NCI-H2107 treated with DMSO at 0.1 percent for 48 hours (cell line): ENCODE data around the gene HNRNPM.
"Not testable (repeated sequence)": the region's sequence is repeated elsewhere in the genome, so short reads cannot be mapped to it uniquely, and the experiment has no call there.

Source experiments
- DNase-seq: peaks from one replicate; lab custom pipeline; 2025; ENCODE audit not compliant: unreplicated experiment; lab: John Stamatoyannopoulos, UW

The HNRNPM gene

DNA sequence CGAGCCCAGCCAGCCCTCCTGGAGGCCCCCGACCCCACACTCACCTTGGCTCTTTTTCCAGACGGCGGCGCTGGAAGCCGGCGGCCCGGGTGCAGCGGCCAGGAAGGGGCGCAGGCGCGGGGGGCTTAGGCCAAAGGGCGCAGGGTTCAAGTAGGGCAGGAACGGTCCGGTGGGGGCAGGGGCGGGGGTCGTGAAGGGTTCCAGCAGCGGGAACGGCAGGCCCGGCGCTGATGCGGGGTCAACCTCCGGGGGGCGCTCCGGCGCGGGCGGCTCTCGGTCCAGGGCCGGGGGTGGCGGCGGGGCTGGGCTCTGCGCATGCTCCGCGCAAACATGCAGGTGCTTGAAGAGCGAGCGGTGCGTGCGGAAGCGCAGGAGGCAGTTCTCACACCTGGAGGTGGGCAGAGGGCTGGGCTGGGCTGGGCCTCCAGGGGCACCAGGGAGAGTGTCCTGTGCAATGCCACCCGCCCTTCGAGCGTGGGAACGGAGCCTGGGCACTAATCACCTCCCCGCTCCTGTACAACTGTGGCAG, 66.9 kb downstream of the HNRNPM start:
- DNase-seq, result no peak

DNA sequence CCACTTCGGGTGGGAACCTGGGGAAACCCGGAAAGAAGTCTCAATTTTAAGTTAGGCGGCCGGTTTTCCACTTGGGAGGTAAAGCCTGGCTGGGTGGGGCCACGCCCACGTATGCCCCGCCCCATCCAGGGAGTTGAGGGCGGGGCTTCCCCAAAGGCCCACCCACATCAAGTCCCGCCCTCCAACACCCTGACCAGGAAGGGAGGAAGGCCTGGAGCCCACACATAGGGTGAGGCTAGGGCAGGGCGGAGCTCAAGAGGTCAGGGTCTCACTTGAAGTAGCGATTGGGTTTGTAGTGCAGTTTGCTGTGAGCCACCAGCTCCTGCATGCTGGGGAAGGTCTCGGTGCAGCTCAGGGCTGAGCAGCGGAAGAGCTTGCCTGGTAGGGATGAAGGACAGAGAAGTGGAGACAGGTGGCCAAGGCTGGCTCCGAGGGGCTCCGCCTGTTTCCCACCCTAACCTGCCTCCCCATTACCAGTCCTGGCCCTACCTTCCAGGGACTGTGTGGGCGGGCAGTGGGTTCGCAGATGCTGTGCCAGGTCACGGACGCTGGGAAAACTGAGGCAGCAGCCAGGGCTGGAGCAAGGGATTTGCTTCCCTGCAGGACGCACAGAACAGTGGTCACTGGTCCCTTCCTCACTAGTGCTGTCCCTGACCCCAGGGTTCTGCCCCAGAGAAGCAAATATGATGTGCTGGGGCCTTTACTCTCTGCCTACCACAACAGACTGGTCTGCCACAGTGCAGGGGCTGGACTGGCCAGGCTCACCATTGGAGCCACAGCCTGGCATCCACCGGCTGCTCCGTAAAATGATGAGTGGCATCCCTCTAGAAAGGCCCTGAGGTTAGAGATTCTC, 67.6 kb downstream of the HNRNPM start:
- no peak for DNase-seq

DNA sequence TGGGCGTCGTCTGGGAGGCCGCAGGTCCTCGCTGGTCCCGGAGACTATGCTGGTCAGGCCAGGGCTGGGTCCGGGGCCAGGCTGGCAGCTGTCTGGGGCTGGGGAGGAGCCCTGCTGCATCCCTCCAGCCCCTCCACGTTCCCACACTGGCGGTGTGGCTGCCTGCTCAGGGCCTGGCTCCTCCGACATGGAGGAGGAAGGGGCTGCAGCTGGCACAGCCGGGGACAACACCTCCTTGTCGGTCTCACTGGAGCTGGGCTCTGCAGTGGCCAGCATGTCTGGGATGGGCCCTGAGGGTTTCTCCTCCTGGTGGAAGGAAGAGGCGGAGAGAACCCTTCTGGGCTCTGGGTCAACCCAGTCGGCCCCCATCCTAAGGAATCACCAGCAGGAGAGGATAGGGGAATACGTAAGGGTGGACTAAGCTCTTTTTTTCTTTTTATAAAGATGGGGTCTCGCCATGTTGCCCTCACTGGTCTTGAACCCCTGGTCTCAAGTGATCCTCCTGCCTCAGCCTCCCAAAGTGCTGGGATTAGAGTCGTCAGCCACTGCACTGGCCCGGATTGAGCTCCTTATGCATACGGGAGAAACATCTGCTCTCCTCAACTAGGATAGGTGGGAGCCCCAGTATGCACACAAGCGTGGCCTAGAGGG, 68.4 kb downstream of the HNRNPM start:
- DNase-seq, result no peak

DNA sequence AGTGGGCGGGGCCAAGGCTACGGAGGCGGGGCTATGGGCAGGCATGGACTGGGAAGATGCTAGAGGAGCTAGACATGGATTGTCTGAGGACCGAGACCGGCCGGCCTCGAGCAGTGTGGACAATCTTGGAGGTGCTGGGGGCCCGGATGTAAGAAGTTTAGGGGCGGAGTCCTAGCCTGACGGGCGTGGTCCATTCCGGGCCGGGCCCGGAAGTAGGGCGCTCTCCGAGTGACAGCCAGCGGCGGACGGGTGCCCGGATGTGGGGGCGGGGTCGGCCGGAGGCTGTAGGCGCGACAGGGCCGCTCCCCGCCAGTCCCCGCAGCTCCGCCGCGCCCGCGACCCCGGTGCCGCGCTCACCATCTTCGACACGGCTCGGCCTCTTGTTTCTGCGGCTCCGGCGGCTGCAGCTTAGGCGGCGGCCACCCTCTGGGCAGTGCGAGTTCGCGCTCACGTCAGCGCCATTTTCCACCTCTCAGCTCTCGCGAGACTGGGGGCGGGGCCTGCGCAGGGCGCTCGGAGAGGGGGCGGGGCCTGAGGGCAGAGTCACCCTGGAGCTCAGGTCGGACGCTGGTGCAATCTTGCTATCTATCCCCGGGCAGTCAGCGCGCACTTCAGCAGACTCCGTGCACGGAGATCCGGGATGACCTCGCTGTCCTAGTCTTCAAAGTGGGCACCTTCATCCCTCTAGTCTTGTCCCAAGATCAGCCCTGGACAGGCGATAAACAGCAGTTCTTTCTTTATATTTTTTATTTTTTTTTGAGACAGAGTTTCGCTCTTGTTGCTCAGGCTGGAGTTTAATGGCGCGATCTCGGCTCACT, 69.1 kb downstream of the HNRNPM start, which contains the start of gene ZNF414:
Gene ZNF414, minus strand, starts transcription at position 481 of the 818 bp plus-strand sequence. Its CDS starts 121 bp downstream, at position 360.
- DNase-seq, result peak; percentile 78

DNA sequence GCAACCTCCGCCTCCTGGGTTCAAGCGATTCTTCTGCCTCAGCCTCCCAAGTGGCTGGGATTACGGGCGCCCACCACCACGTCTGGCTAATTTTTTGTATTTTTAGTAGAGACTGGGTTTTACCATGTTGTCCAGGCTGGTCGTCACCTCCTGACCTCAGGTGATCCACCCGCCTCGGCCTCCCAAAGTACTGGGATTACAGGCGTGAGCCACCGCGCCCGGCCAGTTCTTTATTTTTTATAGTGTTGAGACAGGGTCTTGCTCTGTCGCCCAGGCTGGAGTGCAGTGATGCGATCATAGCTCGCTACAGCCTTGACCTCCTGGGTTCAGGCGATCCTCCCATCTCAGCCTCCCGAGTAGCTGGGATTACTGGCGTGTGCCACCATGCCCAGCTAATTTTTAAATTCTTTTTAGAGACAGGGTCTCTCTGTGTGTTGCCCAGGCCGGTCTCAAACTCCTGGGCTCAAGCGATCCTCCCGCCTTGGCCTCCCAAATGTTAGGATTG, 69.8 kb downstream of the HNRNPM start:
- DNase-seq, result not testable (repeated sequence)

DNA sequence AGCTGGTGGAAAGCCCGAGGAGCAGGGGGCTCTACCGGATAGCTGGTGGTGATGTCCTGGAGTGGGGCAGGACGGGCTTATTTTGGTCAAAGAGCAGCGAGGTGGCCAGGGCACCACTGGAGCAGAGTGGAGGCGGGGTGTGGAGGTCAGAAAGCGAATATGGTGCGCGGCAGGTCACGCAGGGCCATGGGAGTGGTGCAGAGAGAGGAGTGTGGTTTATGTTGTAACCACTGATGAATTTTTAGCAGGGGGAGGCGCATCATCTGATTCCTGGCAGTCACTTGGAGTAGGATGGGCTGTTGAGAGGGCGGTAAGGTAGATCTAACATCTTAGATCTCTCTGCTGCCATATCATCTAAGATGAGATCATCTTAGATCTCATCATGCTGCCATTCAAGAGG, 70.5 kb downstream of the HNRNPM start:
- DNase-seq, result no peak

DNA sequence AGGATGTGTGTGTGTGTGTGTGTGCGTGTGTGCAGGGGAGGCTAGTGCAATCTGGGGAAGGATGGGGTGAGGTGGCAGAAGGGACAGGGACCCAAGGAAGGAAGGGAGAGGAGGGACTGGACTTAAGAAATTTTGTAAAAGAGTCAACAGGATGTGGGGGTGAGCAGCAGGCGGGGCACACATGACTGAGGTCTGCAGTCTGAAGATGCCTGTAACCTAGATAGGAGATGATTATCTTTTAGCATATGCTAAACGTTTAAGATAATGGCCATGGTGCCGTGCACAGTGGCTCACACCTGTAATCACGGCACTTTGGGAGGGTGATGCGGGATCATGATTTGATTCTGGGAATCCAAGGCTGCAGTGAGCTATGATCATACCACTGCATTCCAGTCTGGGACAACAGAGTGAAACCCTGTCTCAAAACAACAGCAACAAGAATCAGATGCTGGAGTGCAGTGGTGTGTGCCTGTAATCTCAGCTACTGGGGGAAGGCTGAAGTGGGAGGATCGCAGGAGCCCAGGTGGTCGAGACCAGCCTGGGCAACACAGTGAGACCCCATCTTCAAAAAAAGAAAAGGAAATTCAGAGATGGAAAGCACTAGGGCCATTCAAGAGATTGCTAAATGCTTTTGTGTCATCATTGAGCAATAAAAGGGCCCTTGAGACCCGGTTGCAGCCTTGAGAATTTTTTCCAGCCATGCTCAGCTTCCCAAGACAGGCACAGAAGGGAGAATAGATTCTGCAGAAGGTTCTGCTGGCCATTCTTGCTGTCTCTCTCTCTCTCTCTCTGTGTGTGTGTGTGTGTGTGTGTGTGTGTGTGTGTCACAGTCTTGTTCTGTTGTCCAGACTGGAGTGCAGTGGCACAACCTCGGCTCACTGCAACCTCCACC, 73.0 kb downstream of the HNRNPM start:
- DNase-seq, result no peak

DNA sequence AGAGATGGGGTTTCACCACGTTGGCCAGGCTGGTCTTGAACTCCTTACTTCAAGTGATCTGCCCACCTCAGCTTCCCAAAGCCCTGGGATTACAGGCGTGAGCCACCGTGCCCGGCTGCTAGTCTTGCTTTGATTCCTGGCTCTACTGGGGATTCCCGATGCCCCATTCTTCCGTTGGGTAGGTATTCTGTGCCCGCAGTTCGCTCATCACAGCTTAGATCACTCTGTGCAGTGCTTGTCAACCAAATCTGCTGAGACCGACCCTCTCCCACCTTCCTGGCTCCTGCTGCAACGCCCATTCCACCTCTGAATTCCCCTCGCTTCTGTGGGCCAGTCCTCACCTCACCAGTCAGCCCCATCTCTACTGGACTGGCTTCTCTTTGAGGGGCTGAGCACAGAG, 73.8 kb downstream of the HNRNPM start:
- DNase-seq, result no peak

DNA sequence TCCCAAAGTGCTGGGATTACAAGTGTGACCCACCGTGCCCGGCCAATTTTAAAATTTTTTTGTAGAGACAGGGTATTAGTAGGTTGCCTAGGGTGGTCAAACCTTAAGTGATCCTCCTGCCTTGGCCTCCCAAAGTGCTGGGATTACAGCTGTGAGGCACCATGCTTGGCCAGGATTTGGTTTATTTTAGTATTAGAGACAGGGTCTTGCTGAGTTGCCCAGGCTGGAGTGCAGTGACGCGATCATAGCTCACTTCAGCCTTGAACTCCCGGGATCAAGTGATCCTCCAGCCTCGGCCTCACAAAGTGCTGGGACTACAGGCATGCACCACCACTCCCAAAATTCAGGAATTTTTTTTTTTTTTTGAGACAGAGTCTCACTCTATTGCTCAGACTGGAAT, 74.6 kb downstream of the HNRNPM start:
- no peak for DNase-seq

DNA sequence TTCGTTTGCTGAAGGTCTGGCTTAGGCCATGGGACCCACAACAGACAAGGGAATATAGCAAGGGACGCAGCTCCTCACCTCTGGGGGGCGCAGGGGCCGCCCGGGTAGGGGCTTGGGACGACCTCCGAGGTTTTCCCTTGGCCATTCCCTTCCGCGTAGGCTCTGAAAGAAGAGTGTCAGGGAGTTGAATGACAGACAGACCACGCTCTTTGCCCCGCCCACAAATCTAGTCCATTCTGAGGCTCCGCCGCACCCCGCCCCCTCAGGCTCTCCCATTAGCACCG, 80.6 kb downstream of the HNRNPM start:
- no peak for DNase-seq

DNA sequence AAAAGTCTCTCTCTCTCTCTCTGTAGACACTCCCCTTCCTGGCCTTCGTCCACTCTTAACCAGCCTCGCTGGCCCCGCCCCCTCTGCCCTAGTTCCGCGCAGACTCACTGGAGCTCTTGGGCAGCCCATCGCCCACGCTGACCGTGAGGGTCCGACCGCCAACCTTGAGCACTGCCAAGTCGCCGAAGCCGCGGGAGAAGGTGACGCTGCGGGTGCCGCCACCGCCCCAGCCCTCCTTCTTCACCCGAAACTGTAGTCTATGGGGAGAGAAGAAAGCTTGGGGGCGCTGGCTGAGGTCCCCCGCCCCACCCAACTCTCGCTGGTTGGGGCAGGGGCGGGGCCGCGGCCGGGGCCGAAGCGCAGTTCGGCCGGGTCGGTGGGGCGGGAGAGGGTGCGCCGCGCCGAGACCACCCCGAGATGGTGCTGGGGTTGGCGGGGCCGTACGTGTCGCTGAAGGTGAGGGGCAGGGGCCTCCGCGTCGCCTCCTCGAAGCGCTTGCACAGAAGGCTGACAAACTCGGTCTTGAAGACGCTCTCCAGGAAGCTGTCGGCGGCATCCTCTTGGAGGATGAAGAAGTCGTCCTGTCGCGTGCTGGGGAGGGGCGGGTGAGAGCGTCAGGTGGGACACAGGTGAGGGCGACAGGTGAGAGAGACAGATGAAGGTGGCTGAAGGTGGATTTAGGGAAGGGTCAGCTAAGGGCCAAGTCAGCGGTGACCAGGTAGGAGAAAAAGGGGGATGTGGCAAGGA, 81.7 kb downstream of the HNRNPM start:
- DNase-seq, result no peak

DNA sequence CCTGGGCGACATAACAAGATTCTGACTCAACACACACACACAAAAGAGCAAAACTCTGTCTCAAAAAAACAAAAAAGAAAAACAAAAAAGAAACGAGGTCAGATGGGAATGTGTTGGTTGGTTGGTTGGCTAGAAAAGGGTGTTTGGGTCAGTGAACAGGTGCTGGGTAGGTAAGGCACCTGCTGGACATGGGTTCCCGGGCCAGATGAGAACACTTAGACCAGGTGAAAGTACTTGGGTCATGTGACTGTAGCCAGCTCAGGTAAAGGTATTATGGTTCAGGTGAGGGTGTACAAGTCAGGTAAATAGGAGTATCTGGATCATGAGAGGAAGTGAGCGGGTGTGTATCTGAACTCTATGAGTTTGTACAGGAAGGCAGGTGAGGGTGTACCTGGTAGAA, 83.7 kb downstream of the HNRNPM start:
- DNase-seq, result no peak

DNA sequence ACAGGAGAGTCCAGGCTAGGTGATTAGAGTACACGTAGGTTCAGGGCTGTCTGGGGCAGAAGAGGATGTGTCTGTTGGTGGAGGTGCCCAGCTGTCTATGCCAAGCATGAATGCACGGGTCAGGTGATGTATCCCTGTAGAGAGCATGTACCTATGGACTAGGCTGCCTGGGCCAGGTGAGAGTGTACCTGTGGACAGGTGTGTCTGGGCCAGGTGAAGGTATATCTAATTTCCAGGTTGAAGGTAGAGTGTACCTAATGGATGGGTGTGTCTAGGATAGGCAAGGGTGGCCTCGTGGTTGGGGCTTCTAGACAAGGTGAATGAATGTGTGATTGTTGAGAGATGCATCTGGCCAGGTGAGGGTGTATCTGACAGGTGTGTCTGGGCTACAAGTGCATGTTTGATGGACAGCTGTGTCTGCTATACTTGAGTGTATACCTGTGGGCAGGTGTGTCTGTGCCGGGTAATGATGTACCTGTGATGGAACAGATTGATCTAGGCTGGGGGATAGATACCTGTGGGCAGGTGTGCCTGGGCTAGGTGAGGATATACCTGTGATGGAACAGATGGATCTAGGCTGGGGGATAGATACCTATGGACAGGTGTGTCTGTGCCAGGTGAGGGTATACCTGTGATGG, 84.7 kb downstream of the HNRNPM start:
- DNase-seq, result no peak

DNA sequence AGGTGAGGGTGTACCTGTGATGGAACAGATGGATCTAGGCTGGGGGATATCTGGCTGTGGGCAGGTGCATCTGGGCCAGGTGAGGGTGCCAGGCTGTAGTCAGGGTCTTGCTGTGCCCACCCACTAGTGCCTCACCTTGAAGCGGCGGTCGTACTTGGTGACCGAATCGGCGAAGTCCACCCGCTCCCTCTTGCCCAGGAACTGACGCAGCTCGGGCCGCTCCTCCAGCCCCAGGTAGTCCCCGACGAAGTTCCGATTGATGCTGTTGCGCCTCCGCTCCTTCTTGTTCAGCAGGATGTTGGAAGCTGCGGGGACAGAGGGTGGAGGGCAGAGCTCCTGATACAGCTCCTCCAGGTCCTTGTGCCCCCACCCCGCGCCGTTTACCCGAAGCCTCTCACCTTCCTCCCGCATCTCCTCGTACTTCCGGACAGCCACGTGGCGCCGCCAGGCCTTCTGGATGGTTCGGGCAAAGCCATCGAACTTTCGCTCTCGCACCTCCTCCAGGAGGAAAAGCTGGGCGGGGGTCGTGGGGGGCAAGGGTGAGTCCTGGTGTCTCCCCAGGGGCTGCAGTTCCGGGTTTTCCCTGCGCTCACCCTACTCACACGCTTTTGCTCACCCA, 85.4 kb downstream of the HNRNPM start:
- no peak for DNase-seq

DNA sequence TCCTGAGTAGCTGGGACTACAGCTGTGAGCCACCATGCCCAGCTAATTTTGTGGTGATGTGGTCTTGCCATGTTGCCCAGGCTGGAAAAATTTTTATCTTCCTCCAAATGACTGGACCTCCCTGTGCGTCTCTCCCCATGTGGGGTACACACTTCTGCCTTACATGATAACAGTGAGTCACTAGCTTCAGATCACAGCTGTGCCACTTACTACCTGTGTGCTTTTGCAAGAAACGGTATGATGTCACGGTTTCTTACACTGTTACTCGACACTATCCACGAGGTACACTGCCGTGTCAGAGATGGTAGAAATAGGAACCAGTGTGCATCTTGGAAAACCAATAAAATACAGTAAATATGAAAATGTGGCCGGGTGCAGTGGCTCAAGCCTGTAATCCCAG, 86.7 kb downstream of the HNRNPM start:
- DNase-seq, result no peak

DNA sequence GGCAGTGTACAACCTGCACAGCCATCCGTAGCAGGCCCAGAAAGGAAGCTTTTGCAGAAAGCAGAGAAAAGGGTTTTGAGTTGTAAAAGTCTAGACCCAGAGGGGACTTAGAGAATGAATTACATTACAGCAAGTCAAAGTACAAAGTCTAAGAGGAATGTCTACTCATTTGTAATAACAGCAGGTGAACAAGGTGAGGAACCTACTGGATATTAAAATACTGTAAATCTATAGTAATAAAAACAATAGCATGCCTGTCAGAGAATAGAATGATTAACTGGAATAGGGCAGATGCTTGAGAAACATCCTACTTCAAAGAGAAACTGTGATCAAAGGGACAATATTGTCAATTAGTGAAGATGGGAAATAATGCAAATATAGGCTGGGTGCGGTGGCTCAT, 87.5 kb downstream of the HNRNPM start:
- DNase-seq, result no peak

DNA sequence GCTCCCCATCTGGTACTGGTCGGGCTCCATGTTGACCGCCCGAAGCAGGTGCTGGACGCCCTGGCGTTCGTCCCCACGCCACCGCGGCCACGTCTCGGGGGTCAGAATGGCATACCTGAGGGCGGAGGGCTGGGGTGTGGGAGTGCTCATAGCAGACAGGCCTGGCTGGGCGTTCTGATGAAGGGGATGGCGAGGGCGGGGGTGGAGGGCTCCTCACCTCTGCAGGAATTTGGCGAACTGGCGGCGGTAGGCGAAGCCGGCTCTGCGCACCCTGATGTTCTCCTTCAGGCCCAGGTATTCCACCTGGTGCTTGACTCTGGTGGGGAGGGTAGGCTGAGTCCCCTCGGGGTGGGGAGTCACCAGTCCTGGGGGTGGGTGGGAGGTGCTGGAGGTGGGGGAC, 91.5 kb downstream of the HNRNPM start:
- no peak for DNase-seq

DNA sequence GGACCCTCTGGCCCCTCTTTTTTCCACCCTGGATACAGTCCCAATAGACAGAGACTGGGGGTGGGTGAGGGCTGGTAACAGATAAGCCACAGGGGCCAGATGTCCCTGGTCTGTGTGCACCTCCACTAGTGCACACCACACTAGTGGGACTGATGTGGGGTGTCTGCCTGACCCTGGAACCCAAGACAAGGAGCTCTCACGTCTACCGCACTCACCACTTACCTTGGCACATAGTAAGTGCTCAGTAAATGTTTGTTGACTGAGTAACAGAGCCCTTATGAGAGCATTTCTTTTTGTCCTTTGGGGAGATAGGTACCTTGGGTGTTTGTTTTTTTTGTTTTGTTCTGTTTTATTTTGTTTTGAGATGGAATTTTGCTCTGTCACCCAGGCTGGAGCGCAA, 92.3 kb downstream of the HNRNPM start:
- no peak for DNase-seq
